GM19438 (cell line): Measurements from ENCODE around the gene PCSK6.

Source experiments
- ATAC-seq: cut with Tn5 transposase; IDR thresholded peaks from one replicate; pipeline ENCODE4 v1.9.1; 2021; ENCODE audit warnings: low read depth; ENCODE audit not compliant: unreplicated experiment

Gene PCSK6

DNA sequence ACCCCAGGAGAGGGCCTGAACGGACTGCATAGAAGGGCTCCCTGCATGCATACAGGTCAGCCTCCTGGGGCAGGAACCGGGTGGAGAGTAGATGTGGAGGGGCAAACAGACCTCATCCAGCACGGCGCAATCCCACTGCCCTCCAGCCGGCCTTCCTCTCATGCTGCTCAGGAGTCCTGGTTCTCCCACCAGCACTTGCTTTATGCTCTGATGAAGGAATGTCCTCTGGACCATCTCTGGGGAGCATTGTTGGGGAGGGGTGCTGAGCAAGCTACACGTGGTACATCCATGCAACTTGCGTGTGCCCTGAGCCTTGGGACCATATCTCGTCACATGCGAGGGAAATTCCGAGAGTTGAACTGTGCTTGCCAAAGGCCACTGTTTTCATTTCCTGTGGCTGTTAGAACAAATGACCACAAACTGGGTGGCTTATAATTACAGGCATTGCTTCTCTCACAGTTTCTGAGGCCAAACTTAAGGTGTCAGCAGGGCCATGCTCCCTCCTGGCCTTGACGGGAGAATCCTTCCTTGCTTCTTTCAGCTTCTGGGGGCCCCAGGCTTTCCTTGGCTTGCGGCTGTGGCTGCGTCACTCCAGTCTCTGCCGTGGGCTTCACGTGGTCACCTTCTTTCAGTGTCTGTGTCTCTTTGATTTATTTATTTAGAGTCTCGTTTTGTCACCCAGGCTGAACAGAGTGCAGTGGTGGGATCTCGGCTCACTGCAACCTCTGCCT, 224.4 kb downstream of the PCSK6 start:
- peak; percentile 41 for ATAC-seq

GRCh38 chr15:101264011-101264410, 225.5 kb downstream of the PCSK6 start:
- no peak for ATAC-seq

GRCh38 chr15:101262551-101262950, 227.0 kb downstream of the PCSK6 start:
- no peak for ATAC-seq

DNA sequence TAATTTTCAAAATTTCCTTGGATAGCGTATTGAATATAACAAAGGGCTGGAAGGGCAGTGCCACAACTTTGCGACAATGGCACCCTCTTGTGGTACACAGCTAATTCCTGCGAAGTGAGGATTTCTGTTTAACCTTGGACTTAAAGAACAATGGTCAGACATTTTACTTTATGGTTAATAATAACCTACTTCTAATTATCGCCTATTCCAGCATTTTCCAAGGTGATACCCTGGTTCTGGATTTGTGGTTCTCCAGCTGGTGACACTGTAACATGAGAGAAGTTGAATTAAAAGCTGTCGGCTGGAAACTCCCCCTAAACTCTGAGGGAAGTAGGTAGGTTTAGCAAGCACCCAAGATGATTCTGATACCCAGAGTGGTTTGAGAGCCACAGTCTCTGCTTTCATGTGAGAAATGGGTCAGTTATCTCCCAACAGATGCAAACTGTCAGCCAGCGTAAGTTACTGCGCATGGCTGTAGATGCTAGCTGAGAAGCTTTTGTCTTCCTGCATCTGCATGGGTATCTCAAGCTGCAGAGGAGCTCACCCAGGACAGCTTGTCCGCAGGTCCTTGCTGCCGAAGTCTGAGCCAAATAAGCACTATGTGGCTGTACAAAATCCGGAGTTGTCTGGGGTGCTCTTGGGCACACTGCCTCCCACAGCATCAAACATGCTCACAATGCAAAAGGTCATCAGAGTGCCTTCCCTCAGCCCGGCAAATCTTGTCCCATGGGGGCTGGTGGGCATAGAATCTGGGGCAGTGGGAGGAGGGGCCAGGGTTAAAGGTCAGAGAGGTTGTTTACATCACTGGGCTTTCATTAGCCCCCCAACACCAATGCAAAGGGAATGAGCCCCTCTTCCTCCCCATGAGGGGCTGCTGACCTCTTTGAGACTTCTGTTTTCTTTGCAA, 231.0 kb downstream of the PCSK6 start:
- no peak for ATAC-seq

DNA sequence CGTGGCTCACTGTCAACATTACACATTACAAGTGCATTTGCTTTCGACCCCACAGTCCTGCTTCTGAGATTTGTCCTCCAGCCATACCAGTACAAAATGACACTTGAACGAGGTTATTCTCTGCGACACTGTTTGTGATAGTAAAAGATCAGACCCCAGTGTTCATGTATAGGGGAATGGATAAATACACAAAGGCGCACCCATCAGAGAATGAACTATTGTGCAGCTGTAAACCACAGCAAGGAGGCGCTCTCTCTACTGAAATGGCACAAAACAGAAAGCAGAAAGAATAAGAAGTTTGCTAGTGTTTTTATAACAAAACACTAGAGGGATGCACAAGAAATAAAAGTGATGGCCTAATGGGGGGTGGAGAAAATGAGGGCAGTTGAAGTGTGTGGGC, 232.8 kb downstream of the PCSK6 start:
- no peak for ATAC-seq

GRCh38 chr15:101255615-101256241, 233.8 kb downstream of the PCSK6 start:
- ATAC-seq = no peak

DNA sequence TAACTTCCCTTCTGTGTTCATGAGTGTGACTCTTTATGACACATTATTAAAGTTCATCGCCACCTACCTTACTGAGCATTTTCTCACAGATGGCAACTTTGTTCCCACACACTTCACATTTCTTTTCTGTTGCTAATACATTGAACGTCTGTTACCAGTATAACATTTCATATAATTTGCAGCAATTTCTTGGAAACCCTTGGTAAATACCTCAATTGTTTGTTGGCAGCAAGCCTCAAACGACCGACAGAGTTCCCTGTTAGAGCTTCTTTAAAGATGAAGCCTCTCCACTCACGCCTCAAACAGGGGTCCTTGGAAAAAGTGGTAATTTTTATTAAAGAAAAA, 234.5 kb downstream of the PCSK6 start:
- ATAC-seq = no peak

- no peak for ATAC-seq
Measured at GRCh38 chr15:101254157-101255050, 235.1 kb downstream of the PCSK6 start.
